22Rv1 (cell line): Measurements from ENCODE around the gene MTMR12.

Experiments used
- ZFX ChIP-seq: fragments of 450-650 bp; IDR thresholded peaks from 2 replicates; pipeline ENCODE4 v1.6.1; 2017; ENCODE audit warnings: antibody characterized with exemption, borderline replicate concordance
- TF ChIP-seq, protein P1 (sequence below): fragments of 450-650 bp; IDR thresholded peaks from 2 replicates; pipeline ENCODE4 v1.5.1; 2017; ENCODE audit warnings: mild to moderate bottlenecking

DNA sequence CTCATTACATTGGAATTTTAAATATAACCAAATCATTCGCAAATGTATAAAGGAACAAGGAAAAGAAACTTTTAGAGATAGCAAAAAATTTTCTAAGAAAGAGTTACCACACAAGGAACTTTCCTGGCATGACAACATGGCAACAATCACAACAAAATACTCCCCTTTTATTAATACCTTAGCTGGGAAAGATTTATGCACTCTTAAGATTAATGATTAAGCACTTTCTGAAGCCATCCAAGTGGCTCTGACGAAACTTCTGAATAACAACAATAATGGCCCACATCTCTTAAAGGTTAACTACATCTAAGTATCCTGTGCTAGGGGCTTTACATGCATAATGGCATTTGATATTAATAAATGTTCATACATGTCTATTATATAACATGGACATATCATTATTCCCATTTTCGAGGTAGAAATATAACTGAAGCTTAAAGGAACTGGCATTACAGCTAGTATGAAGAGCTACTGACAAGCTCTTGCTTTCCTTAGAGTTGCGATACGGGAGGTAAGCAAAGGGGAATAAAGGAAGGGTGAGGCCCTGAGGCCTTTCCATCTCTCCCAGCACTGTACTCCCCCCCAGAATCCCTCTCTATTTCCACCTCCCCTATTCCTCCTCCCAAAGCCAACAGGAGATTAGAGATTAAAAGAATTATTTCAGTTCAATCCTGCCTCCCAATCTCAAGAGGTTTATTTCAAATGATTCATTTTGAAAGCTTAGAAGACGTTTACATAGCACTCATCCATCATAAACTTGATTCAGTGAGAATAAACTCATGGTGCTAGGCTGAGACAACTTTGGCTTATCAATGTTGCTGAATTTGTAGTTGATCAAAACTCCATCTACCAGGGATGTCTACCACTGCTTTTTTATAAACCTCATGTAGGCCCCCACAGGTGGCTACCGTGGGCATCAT is 9.6 kb downstream of the MTMR12 start:
- TF ChIP-seq, protein P1, sequence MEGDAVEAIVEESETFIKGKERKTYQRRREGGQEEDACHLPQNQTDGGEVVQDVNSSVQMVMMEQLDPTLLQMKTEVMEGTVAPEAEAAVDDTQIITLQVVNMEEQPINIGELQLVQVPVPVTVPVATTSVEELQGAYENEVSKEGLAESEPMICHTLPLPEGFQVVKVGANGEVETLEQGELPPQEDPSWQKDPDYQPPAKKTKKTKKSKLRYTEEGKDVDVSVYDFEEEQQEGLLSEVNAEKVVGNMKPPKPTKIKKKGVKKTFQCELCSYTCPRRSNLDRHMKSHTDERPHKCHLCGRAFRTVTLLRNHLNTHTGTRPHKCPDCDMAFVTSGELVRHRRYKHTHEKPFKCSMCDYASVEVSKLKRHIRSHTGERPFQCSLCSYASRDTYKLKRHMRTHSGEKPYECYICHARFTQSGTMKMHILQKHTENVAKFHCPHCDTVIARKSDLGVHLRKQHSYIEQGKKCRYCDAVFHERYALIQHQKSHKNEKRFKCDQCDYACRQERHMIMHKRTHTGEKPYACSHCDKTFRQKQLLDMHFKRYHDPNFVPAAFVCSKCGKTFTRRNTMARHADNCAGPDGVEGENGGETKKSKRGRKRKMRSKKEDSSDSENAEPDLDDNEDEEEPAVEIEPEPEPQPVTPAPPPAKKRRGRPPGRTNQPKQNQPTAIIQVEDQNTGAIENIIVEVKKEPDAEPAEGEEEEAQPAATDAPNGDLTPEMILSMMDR = no peak
- no peak for TF ChIP-seq ZFX
